ENCODE results near the gene PPL.

The PPL gene

GRCh38 chr16:4859190-4859899, 77.6 kb downstream of the PPL start:
- no peak for DNase-seq

GRCh38 chr16:4855804-4856203, 81.1 kb downstream of the PPL start:
- DNase-seq: no peak

GRCh38 chr16:4855371-4855770, 81.6 kb downstream of the PPL start:
- DNase-seq: no peak

GRCh38 chr16:4852221-4852872, 84.6 kb downstream of the PPL start:
- no peak for DNase-seq

GRCh38 chr16:4850211-4850610, 86.7 kb downstream of the PPL start:
- DNase-seq: no peak

- no peak for DNase-seq
Measured at GRCh38 chr16:4847774-4848587, 89.0 kb downstream of the PPL start.

- DNase-seq: peak; percentile 82
Measured at GRCh38 chr16:4846901-4847773, 89.8 kb downstream of the PPL start, which contains the start of the genes GLYR1 and UBN1. Gene GLYR1, minus strand, starts transcription at chr16:4847288. Its CDS starts 23 bp downstream, at chr16:4847265. Gene UBN1, plus strand, starts transcription at chr16:4847481. Its CDS starts 5,437 bp downstream, at chr16:4852918.

DNA sequence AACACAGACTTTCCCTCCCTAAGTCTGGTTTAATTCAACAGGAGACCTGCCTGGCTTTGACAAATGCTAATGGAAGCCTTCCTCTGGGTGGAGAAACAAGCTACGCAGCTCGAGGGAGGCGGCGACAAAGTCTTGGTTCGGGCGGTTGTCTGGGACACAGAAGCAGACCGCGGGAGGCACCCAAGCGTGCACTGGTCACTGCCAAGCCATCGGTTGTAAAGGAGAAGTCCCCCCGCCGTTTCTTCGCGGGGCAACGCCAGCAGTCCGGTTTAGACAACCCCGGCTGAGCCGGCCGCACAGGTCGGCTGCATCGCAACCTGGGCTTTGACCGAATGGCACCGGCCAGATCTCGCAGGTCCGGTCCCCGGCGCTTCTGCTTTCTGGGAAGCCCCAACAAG, 90.4 kb downstream of the PPL start:
- DNase-seq: no peak

GRCh38 chr16:4840984-4841383, 96.0 kb downstream of the PPL start:
- DNase-seq: no peak

- no peak for DNase-seq
Measured at GRCh38 chr16:4839942-4840341, 97.0 kb downstream of the PPL start.

DNA sequence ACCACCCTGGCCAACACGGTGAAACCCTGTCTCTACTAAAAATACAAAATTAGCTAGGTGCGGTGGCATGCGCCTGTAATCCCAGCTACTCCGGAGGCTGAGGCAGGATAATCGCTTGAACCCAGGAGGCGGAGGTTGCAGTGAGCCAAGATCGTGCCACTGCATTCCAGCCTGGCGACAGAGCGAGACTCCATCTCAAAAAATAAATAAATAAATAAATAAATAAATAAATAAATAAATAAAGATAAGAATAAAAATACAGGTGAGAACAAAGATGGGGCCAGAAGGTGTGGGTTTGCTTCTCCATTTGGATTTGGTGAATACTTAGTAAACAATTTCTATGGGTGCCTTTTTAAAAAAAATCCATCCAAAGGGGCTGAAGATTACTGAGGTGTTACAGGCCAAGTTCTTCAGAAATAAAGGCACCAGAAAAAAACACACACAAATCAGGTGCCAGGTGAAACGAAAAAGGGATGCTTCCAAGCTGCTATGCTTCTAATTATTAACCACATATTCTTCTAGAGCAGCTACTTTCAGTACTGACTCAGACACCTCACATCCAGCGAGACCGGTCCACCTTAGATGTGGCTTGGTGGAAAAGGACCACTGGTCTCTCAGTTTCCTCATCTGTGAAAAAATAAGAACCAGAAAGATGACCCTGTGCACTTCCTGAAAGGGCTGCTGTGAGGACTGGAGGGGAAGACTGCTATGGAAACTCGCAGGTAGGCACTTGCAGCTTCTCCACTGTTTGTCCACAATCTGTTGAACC, 99.0 kb downstream of the PPL start:
- no peak for DNase-seq

DNA sequence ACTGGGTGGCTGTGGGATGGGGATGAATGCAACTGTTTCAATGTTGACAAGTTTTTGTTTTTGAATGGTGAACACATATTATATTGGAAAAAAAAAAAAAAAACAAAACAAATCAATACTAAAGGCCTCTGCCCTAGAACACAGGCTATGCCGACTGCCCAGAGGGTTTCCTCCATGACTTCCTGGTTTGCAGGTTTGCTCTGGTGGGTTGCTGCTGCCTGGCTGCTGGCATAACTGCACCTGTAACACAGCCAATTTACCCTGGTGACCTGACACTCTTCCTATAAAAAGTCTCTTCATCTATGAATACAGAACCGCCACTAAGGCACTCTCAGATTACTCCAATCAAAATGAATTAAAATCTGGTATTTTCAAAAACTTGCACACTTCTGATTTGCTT, 100.2 kb downstream of the PPL start:
- DNase-seq: no peak

- no peak for DNase-seq
Measured at GRCh38 chr16:4833584-4833983, 103.4 kb downstream of the PPL start.

DNA sequence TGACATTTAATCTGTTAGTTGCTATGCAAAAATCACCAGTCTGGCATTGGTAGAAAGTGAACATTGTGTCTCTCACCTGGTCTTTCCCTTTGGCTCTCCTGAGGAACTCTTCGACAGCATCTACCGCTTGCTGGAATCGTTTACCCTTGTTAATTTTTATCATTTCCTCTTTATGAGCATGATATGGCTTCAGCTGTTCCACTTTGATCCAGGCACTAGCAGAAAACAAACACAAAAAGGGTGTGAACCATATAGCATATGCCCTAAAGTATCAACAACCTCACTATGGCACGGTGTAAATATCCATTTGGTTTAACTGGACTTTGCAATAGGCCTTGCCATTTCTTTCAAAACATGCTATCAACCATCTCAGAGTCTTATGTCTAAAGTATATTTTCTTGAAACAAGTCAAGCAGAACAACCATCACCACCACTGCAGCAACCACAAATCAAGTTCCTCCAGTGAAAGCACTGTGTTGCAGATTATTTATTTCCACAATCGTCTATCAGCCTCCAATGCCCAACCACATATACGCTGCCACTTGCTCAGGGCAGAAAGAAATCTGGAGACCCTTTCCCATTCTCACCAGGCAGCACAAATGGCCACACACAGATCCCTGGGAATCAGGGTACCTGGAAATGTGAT, 104.1 kb downstream of the PPL start:
- no peak for DNase-seq
